ENCODE results near the gene MYH9.

MYH9 gene

DNA sequence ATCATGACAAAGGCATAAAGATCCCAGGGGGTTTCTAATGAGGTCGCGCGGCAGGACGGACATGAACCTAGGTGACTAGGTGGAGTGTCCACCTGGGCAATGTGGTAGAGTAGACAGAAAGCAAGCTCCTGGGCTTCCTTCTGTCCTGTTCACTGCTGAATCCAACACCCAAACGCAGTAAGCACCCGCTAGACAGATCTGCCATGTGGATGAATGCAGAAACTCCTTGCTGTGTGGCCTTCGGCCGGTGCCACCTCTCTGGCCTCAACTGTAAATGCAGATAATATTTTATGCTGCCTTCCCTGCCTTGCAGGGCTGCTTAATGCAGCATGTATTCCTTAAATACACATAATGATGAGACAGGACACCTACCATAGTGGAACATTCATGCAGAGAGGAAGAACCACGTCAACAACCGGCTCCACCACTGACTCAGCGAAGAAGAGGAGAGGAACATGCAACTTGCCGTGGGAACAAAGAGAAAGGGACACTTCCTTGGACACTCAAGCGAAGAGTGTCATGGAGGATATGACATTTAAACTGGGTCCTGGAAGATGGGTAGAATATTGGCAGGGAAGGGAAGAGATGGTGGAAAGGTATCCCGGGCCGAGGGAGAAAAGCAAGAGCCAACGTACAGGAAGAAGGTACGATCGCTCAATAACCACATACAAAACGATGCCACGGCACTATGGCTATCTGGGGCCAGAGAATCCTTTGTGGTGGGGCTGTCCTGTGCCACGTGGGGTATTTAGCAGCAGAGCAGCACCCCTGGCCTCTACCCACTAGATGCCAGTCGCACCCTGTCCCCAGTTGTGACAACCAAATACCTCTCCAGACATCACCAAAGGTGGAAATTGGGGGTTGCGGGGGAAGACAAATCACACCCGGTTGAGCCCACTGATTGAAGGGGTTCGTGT lies 30.8 kb downstream of the MYH9 start:
- no peaks in the 10 kb centered on the region for H3K9me3 ChIP-seq (ENCODE audit: control insufficient read depth, insufficient read depth, low read length)
- peaks cover 46% of the 10 kb centered on the region for H4K20me1 ChIP-seq (ENCODE audit: control insufficient read depth, insufficient read depth, low read depth, low read length)
- H3K27me3 ChIP-seq (ENCODE audit: control insufficient read depth, low read length): no peaks in the 10 kb centered on the region
- no peak overlapping the region for H3K27ac ChIP-seq (ENCODE audit: low read depth, low read length)
- no peak overlapping the region for H3K4me3 ChIP-seq (ENCODE audit: low read length)
- no peaks in the 10 kb centered on the region for H3K9me2 ChIP-seq (replicated peaks; ENCODE audit: control insufficient read depth, low read length)
- TF ChIP-seq, protein P1, sequence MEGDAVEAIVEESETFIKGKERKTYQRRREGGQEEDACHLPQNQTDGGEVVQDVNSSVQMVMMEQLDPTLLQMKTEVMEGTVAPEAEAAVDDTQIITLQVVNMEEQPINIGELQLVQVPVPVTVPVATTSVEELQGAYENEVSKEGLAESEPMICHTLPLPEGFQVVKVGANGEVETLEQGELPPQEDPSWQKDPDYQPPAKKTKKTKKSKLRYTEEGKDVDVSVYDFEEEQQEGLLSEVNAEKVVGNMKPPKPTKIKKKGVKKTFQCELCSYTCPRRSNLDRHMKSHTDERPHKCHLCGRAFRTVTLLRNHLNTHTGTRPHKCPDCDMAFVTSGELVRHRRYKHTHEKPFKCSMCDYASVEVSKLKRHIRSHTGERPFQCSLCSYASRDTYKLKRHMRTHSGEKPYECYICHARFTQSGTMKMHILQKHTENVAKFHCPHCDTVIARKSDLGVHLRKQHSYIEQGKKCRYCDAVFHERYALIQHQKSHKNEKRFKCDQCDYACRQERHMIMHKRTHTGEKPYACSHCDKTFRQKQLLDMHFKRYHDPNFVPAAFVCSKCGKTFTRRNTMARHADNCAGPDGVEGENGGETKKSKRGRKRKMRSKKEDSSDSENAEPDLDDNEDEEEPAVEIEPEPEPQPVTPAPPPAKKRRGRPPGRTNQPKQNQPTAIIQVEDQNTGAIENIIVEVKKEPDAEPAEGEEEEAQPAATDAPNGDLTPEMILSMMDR (IDR thresholded peaks at IDR 0.05; ENCODE audit: low read depth, low read length, poor library complexity, severe bottlenecking): no peak
- no peak for TF ChIP-seq EZH2phosphoT487 (IDR thresholded peaks at IDR 0.05; ENCODE audit: borderline replicate concordance, low read length)
- peaks cover 66% of the 10 kb centered on the region for H3K4me1 ChIP-seq (ENCODE audit: control insufficient read depth, low read length)
- H3K36me3 ChIP-seq (ENCODE audit: control insufficient read depth, low read length): peaks cover 40% of the 10 kb centered on the region
- H3F3A ChIP-seq (ENCODE audit: control insufficient read depth, insufficient read depth): no peaks in the 10 kb centered on the region
- peaks cover 100% of the 10 kb centered on the region for H3K79me2 ChIP-seq (ENCODE audit: control insufficient read depth, low read length)
- no peak overlapping the region for H3K4me2 ChIP-seq (ENCODE audit: low read length)

DNA sequence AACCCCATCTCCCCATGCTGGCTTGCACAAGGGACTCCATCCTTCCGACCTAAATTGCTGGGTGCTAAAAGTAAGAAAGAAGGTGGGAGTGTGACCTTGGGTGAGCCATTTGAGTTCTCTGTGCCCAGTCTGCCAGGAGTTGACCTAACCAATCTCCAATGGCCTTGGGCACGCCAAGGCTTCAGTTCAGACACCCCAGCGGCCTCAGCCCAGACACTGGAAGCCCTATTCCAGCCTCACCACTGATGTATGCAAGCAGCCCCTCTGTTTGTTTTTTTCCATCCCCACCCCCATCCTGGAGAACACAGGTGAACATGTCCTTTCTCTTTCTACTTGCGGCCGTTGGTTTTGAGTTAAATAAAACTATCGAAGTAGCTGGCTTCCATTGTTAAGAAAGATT lies 31.9 kb downstream of the MYH9 start:
- Histone ChIP-seq H3K36me3 (ENCODE audit: control insufficient read depth, low read length) (peaks cover 36% of the 10 kb centered on the region), H3K9me3 (ENCODE audit: control insufficient read depth, insufficient read depth, low read length) (no peaks in the 10 kb centered on the region), H3K27ac (ENCODE audit: low read depth, low read length) (peak overlapping the region; percentile 19; the same call in 1 of the 2 replicates), H3K4me3 (ENCODE audit: low read length) (no peak overlapping the region), H3K9me2 (replicated peaks; ENCODE audit: control insufficient read depth, low read length) (no peaks in the 10 kb centered on the region), H3K4me1 (ENCODE audit: control insufficient read depth, low read length) (peaks cover 55% of the 10 kb centered on the region), H4K20me1 (ENCODE audit: control insufficient read depth, insufficient read depth, low read depth, low read length) (peaks cover 44% of the 10 kb centered on the region), H3K79me2 (ENCODE audit: control insufficient read depth, low read length) (peaks cover 100% of the 10 kb centered on the region), H3K4me2 (ENCODE audit: low read length) (peak overlapping the region; percentile 33), H3K27me3 (ENCODE audit: control insufficient read depth, low read length) (no peaks in the 10 kb centered on the region), H3F3A (ENCODE audit: control insufficient read depth, insufficient read depth) (no peaks in the 10 kb centered on the region)
- TF ChIP-seq, protein P1 (IDR thresholded peaks at IDR 0.05; ENCODE audit: low read depth, low read length, poor library complexity, severe bottlenecking): no peak
- TF ChIP-seq EZH2phosphoT487 (IDR thresholded peaks at IDR 0.05; ENCODE audit: borderline replicate concordance, low read length): no peak

GRCh38 chr22:36355362-36355761 lies 32.4 kb downstream of the MYH9 start:
- peaks cover 40% of the 10 kb centered on the region for H4K20me1 ChIP-seq (ENCODE audit: control insufficient read depth, insufficient read depth, low read depth, low read length)
- peaks cover 33% of the 10 kb centered on the region for H3K36me3 ChIP-seq (ENCODE audit: control insufficient read depth, low read length)
- H3K27me3 ChIP-seq (ENCODE audit: control insufficient read depth, low read length): no peaks in the 10 kb centered on the region
- no peak for TF ChIP-seq EZH2phosphoT487 (IDR thresholded peaks at IDR 0.05; ENCODE audit: borderline replicate concordance, low read length)
- TF ChIP-seq, protein P1 (IDR thresholded peaks at IDR 0.05; ENCODE audit: low read depth, low read length, poor library complexity, severe bottlenecking): no peak
- no peaks in the 10 kb centered on the region for H3F3A ChIP-seq (ENCODE audit: control insufficient read depth, insufficient read depth)
- H3K4me1 ChIP-seq (ENCODE audit: control insufficient read depth, low read length): peaks cover 50% of the 10 kb centered on the region
- no peaks in the 10 kb centered on the region for H3K9me3 ChIP-seq (ENCODE audit: control insufficient read depth, insufficient read depth, low read length)
- H3K4me2 ChIP-seq (ENCODE audit: low read length): peak overlapping the region; percentile 33
- H3K9me2 ChIP-seq (replicated peaks; ENCODE audit: control insufficient read depth, low read length): no peaks in the 10 kb centered on the region
- peaks cover 100% of the 10 kb centered on the region for H3K79me2 ChIP-seq (ENCODE audit: control insufficient read depth, low read length)
- H3K4me3 ChIP-seq (ENCODE audit: low read length): no peak overlapping the region
- H3K27ac ChIP-seq (ENCODE audit: low read depth, low read length): peak overlapping the region; percentile 19; the same call in 1 of the 2 replicates

Measured in DOHH2 (cell line).